Neural progenitor cell (in vitro differentiated cells): ENCODE results near the gene TEX13C. TPM values are rescaled to one million over a fixed set of nuclear protein-coding genes. Genes with fewer than 3 reads are reported as not detected.

ENCODE experiments used
- DNase-seq: peaks from one replicate; pipeline ENCODE4 v3.0.0-alpha.2; 2016; ENCODE audit warnings: low spot score
- H2AFZ ChIP-seq: fragments of 200-600 bp; sonication (generic); replicated peaks from 2 replicates; pipeline ENCODE4 v1.6.1; 2016; ENCODE audit warnings: antibody characterized with exemption
- H3F3A ChIP-seq: fragments of 200-600 bp; sonication (generic); 2 replicates; pipeline ENCODE4 v1.6.1; 2016; ENCODE audit warnings: antibody characterized with exemption, low read depth
- H3K27ac ChIP-seq: fragments of 200-600 bp; sonication (generic); 2 replicates; pipeline ENCODE4 v1.5.1; 2016; ENCODE audit warnings: mild to moderate bottlenecking
- H3K27me3 ChIP-seq: fragments of 200-600 bp; sonication (generic); 2 replicates; pipeline ENCODE4 v1.6.1; 2016; ENCODE audit warnings: mild to moderate bottlenecking, moderate library complexity
- H3K36me3 ChIP-seq: fragments of 200-600 bp; sonication (generic); 2 replicates; pipeline ENCODE4 v1.5.1; 2016
- H3K4me1 ChIP-seq: fragments of 200-600 bp; sonication (generic); 2 replicates; pipeline ENCODE4 v1.6.1; 2016; ENCODE audit warnings: mixed run types
- H3K4me2 ChIP-seq: fragments of 200-600 bp; sonication (generic); 2 replicates; pipeline ENCODE4 v1.6.1; 2016
- H3K4me3 ChIP-seq: fragments of 200-600 bp; sonication (generic); 2 replicates; pipeline ENCODE4 v1.5.1; 2016
- H3K79me2 ChIP-seq: fragments of 200-600 bp; sonication (generic); 2 replicates; pipeline ENCODE4 v1.6.1; 2016; ENCODE audit warnings: low read depth
- H3K9ac ChIP-seq: fragments of 200-600 bp; sonication (generic); 2 replicates; pipeline ENCODE4 v1.6.1; 2016
- H3K9me3 ChIP-seq: fragments of 200-600 bp; sonication (generic); 2 replicates; pipeline ENCODE4 v1.5.1; 2016; ENCODE audit warnings: low read depth
- H4K20me1 ChIP-seq: fragments of 200-600 bp; sonication (generic); 2 replicates; pipeline ENCODE4 v1.6.1; 2016; ENCODE audit warnings: low read depth
- H3K27ac Mint-ChIP-seq: 3 replicates; pipeline ENCODE4 v1.8.0; 2021; ENCODE audit warnings: mixed read lengths
- H3K27me3 Mint-ChIP-seq: 2 replicates; pipeline ENCODE4 v1.8.0; 2022; ENCODE audit warnings: low read depth, mild to moderate bottlenecking, inconsistent platforms, moderate library complexity, mixed read lengths; ENCODE audit not compliant: insufficient read depth
- H3K36me3 Mint-ChIP-seq: 3 replicates; pipeline ENCODE4 v1.8.0; 2021; ENCODE audit warnings: mixed read lengths
- H3K4me1 Mint-ChIP-seq: 3 replicates; pipeline ENCODE4 v1.8.0; 2021; ENCODE audit warnings: mixed read lengths
- H3K4me3 Mint-ChIP-seq: 3 replicates; pipeline ENCODE4 v1.8.0; 2021; ENCODE audit warnings: mild to moderate bottlenecking, moderate library complexity, mixed read lengths
- H3K9me3 Mint-ChIP-seq: 3 replicates; pipeline ENCODE4 v1.8.0; 2020; ENCODE audit warnings: mixed read lengths
- EZH2 ChIP-seq: fragments of 200-600 bp; sonication (generic); IDR thresholded peaks from 2 replicates; pipeline ENCODE4 v1.6.1; 2017; ENCODE audit warnings: antibody characterized with exemption, mild to moderate bottlenecking, moderate library complexity
- EZH2phosphoT487 ChIP-seq: fragments of 200-600 bp; sonication (generic); IDR thresholded peaks from 2 replicates; pipeline ENCODE4 v1.6.1; 2017; ENCODE audit warnings: antibody characterized with exemption
- total RNA-seq: library from RNA; depleted of rRNA; stranded (reverse); fragments of >200 nt; gene quantifications from 2 replicates; pipeline ENCODE4 v1.2.3, GENCODE V29; 2015; ENCODE audit warnings: low replicate concordance
- TF ChIP-seq, protein P1 (sequence below): fragments of 200-600 bp; sonication (generic); IDR thresholded peaks from 2 replicates; pipeline ENCODE4 v1.5.1; 2017; ENCODE audit warnings: antibody characterized with exemption, mild to moderate bottlenecking

TEX13C gene
- total RNA-seq, 1 donor from 2014 or later: not detected

DNA sequence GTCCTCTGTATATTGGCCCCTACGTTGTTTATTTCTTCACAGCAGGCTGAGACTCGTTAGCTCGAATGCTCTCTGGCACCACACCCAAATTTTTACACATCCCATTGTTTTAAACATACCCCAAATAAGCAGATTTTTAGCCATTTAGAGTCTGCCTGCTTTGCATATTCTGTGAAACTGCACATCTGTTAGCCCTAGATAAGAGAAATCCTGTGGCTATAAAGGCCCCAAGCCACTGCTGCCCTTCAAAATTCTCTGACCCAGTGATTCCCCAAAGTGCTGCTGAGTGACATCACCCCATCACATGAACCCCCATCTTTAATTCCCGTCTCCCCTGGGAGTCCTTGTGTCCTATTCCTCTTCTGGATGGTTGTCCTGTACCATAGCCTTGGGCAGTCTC is 20.8 kb downstream of the TEX13C start:
- no peaks in the 10 kb centered on the region for H3K9me3 ChIP-seq
- H4K20me1 ChIP-seq: no peaks in the 10 kb centered on the region
- Mint-ChIP-seq H3K4me1 (no peaks in the 10 kb centered on the region), H3K27me3 (peaks cover 3% of the 10 kb centered on the region), H3K4me3 (no peak overlapping the region), H3K9me3 (peaks cover 5% of the 10 kb centered on the region), H3K27ac (no peak overlapping the region), H3K36me3 (no peaks in the 10 kb centered on the region)
- no peak overlapping the region for H3K4me2 ChIP-seq
- H3K4me3 ChIP-seq: no peak overlapping the region
- H3K9ac ChIP-seq: no peak overlapping the region
- H3K4me1 ChIP-seq: no peaks in the 10 kb centered on the region
- no peak overlapping the region for H2AFZ ChIP-seq
- no peaks in the 10 kb centered on the region for H3K27me3 ChIP-seq
- H3K27ac ChIP-seq: no peak overlapping the region
- H3K36me3 ChIP-seq: peaks cover 4% of the 10 kb centered on the region
- no peak for TF ChIP-seq EZH2
- no peak for TF ChIP-seq EZH2phosphoT487
- TF ChIP-seq, protein P1, sequence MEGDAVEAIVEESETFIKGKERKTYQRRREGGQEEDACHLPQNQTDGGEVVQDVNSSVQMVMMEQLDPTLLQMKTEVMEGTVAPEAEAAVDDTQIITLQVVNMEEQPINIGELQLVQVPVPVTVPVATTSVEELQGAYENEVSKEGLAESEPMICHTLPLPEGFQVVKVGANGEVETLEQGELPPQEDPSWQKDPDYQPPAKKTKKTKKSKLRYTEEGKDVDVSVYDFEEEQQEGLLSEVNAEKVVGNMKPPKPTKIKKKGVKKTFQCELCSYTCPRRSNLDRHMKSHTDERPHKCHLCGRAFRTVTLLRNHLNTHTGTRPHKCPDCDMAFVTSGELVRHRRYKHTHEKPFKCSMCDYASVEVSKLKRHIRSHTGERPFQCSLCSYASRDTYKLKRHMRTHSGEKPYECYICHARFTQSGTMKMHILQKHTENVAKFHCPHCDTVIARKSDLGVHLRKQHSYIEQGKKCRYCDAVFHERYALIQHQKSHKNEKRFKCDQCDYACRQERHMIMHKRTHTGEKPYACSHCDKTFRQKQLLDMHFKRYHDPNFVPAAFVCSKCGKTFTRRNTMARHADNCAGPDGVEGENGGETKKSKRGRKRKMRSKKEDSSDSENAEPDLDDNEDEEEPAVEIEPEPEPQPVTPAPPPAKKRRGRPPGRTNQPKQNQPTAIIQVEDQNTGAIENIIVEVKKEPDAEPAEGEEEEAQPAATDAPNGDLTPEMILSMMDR: no peak
- no peaks in the 10 kb centered on the region for H3F3A ChIP-seq
- no peak for DNase-seq
- H3K79me2 ChIP-seq: no peaks in the 10 kb centered on the region

DNA sequence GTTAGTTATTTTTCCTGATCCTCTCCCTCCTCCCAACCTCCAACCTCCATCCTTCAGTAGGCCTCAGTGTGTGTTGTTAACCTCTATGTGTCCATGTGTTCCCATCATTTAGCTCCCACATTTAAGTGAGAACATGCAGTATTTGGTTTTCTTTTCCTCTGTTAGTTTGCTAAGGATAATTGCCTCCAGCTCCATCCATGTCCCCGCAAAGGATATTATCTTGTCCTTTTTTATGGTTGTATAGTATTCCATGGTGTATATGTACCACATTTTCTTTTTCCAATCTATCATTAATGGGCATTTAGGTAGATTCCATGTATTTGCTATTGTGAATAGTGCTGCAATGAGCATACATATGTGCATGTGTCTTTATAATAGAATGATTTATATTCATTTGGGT is 54.5 kb downstream of the TEX13C start:
- Histone ChIP-seq H3F3A (no peaks in the 10 kb centered on the region), H3K27ac (no peak overlapping the region), H3K9ac (no peak overlapping the region), H4K20me1 (no peaks in the 10 kb centered on the region), H3K79me2 (no peaks in the 10 kb centered on the region), H3K4me1 (no peaks in the 10 kb centered on the region), H3K27me3 (no peaks in the 10 kb centered on the region), H2AFZ (no peak overlapping the region), H3K4me3 (no peak overlapping the region), H3K9me3 (peaks cover 3% of the 10 kb centered on the region), H3K36me3 (no peaks in the 10 kb centered on the region), H3K4me2 (no peak overlapping the region)
- H3K4me3 Mint-ChIP-seq: no peak overlapping the region
- TF ChIP-seq, protein P1: no peak
- peaks cover 2% of the 10 kb centered on the region for H3K27me3 Mint-ChIP-seq
- H3K36me3 Mint-ChIP-seq: no peaks in the 10 kb centered on the region
- no peaks in the 10 kb centered on the region for H3K4me1 Mint-ChIP-seq
- no peak for DNase-seq
- H3K9me3 Mint-ChIP-seq: peaks cover 3% of the 10 kb centered on the region
- no peak overlapping the region for H3K27ac Mint-ChIP-seq
